ENCODE data around the gene ABCF2.

GRCh38 chr7:151243045-151243349, 16.0 kb upstream of the ABCF2 start:
- TF ChIP-seq CTCF (IDR thresholded peaks at IDR 0.05) (no peak), EZH2phosphoT487 (IDR thresholded peaks at IDR 0.05) (no peak)

Measured in neural progenitor cell (in vitro differentiated cells).